GM20431 (cell line): ENCODE data around the gene SLC9C1.
"Not testable (repeated sequence)": the region's sequence is repeated elsewhere in the genome, so short reads cannot be mapped to it uniquely, and the experiment has no call there.

Experiments used
- in situ Hi-C: fragments of 300-500 bp; cut with MseI, MboI; formaldehyde crosslinking; loops from one replicate; pipeline ENCODE4 v1.15.0; 2020; ENCODE audit warnings: low sequenced_read_pairs; ENCODE audit not compliant: unreplicated experiment

Gene SLC9C1

DNA sequence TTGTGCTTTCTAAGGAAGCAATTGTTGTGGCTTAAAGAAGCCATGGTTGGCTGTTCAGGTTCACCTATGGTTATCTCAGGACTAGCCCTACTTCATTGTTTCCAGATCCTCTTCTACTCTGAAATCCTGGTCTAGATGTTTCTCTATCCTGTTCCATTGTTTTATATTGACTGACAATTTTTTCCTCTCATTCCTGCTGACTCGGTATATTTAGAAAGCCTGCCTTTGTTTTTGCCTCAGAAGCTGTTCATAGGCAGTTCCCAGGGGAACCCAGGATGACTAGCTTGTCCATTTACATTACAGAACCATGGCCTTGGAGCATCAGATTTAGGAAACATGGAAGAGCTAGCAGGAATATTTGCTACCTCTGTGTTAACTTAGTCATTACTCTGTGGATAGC lies 64.0 kb downstream of the SLC9C1 start:
- in situ Hi-C loops, result no loop called here

DNA sequence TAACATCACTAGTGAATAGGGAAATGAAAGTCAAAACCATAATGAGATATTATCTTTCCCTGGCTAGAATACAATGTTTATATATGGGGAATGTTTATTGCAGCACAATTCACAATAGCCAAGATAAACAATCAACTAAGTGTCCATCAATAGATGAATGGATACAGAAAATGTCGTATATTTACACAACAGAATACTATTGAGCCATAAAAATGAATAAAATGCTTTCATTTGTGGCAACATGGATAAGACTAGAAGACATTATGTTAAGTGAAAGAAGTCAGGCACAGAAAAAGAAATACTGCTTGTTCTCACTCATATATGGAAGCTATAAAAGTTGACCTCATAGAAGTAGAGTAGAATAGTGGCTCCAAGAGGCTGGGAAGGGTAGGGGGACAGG lies 65.2 kb downstream of the SLC9C1 start:
- in situ Hi-C loops, result no loop called here

DNA sequence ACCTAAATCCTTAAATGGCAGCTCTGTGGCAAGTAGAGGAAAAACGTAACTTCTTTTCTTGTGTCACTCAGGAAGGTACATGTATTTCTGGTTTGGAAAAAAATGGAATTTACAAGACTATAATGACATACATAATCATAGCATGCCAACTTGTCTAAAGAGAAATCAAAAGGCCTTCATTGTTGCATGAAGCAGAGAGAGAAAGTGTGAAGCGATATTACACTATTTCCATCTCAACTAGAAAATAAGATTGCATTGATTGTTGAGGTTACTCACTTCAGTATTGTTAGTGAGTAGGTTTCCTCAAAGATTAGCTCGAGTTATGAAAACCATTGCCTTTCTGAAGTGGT lies 93.7 kb downstream of the SLC9C1 start:
- in situ Hi-C loops, result no loop called here

DNA sequence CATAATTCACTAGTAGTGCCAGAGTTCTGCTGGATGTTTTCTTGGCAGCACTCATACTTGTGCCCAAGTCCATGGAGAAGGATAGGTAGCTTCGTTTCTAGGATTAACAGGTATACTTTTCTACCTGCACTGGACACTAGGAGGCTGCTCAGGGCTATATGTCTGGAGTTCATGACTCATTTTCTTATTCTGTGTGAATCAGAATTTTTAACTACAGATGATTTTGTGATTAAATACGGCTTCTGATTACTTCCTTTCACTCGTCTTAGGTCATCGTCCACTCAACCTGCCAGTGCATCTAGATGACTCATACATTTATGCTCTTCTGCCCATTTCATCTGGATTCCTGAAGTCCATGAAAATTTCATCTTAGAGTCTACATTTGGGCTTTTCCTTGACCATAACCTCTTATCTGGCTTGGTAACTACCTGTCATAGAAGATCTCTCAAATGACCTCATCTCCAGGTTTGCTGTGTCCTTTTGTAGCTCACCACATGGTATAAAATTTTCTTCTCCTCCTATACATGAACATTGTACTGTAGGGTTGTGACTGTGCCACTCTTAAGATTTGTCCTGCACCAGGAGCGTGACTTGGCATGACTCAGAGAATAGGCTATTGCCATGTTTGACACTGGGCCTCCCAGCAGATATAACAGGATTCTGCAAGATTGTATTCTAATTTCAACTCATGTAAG lies 94.2 kb downstream of the SLC9C1 start:
- in situ Hi-C loops, result no loop called here

DNA sequence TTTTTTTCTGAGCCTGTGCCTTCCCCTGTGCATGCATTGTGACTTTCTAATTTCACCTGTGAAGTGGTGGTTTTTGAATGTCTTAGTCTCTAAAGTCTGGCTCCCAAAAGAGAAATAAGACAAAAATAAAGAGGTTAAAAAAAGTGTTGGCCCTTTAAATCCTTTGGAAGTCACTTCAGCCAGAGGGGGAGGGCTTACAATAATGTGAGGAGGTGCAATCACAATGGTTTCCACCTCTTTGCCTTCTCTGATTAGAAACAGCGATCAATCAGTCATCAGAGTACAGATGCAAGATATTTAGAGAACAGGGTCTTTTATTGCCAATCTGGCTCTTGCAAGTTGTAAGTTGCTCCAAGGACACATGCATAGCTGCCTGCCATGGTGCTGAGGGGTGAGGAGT lies 96.9 kb downstream of the SLC9C1 start:
- in situ Hi-C loops, result no loop called here

DNA sequence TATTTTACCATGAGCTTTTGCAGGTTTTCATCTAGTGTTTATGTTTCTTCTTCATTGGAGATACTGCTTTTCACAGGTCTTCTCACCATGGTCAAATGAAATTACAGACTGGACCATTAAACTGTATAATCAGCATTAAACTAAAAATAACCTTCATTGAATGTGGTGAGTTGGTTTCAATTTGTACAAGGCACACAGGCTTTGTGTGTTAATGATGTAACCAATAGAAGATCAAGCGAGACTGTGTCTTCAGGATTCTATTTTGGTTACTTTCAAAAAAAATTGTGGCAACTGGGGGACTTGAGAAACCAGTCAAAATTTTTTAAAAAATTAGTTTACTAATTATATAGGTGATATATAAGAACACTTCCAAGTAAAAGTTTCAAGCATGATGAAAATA lies 106.7 kb downstream of the SLC9C1 start:
- in situ Hi-C loops, result no loop called here

DNA sequence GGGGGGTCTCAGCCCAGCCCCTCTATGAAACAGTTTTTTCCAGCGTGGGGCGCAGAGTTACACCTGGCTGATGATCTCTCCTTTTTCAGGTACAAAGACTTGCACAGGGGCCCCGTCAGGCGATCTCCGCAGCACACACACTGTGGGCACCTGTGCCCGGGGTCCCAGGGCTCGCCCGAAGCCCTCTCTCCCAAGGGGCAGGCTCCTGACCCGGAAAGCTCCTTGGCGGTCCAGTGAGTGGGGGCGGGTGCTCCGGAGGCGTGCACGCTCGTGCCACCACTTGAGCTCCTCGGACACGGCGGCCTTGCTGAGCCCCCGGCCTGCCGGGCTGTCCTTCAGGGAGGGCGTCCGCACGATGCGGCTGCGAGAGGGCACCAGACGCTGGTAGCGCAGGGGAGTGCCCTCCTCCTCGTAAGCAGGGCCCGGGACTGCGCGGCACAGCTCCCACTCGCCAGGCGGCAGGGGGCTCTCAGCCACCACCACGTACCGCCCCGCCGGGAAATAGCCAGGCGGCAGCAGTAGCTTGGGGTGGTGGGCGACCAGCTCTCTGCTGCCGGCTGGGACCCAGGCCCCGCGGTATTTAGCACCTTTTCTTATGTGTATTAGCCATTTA lies 108.5 kb downstream of the SLC9C1 start:
- in situ Hi-C loops, result not testable (repeated sequence)

DNA sequence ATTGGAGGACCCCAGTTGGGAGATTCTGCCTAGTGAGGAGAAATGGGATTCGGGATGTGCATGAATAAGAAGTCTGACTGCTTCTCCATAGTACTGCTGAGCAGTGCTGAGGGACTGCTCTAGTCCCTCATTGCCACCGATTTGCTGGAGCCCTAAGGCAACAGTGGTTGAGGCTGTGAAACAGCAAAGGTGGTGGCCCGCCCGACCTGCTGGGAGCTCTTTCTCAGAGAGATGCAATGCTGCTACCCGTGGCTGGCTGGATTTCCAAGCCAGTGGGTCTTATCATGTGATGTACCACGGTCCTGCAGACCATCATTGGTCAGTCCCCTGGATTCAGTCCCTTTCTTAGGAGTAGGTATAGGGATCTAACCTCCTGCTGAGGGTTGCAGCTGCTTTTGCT lies 118.4 kb downstream of the SLC9C1 start:
- in situ Hi-C loops, result no loop called here

DNA sequence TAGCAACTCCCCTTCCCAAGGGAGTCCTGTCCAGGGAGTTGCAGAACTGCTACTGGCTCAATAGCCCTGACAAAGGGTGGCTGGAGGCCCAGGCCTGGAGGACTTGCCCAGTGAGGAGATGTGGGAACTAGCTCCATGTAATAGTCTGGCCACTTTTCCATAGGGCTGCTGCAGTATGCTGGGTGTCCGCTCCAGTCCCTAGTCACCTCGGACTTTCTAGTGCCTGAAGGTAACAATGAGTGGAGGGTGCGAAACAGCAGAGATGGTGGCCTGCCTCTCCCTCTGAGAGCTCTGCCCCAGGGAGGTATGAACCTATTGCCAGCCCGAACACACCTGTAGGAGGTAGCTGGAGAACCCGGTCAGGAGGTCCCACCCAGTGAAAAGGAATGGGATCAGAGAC lies 119.0 kb downstream of the SLC9C1 start:
- in situ Hi-C loops, result no loop called here

DNA sequence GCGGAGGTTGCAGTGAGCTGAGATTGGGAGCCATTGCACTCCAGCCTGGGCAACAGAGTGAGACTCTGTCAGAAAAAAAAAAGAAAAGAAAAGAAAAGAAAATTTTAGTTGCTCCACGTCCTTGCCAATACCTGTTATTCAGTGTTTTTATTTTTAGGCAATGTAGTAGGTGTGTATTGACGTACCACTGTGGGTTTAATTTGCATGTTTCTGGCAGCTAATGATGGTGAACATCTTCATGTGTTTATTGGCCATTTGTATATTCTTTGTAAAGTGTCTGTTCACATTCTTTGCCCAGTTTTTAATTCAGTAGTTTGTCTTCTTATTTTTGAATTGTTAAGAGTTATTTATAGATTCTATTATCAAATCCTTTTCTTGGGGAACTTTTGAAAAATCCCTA lies 122.9 kb downstream of the SLC9C1 start:
- in situ Hi-C loops, result no loop called here

DNA sequence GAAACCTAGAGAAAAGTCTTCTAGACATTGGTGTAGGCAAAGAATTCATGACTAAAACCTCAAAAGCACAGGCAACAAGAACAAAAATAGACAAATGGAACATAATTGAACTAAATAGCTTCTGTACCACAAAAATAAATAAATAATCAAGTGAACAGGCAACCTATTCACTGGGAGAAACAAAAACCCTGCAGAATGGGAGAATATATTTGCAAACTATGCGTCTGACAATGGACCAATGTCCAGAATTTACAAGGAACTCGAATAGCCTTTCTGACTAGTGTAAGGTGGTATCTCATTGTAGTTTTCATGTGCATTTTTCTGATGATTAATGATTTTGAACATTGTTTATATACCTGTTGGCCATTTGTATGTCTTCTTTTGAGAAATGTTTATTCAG lies 124.0 kb downstream of the SLC9C1 start:
- in situ Hi-C loops, result no loop called here

DNA sequence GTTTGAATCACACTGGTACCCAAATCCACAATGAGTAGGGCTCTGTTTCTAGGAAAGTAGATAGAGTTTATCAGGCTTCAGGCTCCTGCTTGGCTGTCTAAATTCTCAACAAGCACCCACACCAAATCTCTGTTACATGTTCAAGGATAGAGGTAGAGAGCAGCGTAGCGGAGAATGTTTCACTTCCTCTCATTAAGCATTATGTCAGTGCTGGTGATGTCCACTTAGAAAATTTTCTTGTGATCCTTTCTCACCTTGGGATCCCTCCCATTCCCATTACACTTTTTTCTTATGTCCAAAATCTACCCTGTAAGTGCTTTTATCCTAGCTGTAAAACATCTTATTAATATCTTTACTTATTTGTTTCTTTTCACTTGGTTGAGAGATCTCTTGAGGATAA lies 126.3 kb downstream of the SLC9C1 start:
- in situ Hi-C loops, result no loop called here

DNA sequence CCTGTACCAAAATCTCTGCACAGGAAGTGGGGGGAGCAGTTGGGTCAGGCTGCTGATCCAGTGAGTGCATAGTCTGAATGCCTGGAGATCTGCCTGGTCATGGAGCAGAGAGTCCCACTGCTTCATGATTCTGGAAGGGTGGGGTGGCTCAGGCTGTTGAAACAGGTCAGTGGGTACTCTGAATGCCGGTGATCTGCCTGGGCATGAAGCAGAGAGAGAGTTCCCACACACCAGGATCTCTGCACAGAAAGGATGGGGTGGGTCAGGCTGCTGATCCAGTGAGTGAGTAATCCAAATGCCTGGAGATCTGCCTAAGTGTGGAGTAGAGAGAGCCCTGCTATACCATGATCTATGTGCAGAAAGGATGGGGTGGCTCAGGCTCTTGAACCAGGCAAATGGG lies 144.9 kb downstream of the SLC9C1 start:
- in situ Hi-C loops, result loop anchor here (25.0 kb wide), 1 partner anchor 388 kb away; no protein-coding TSS in a partner anchor

DNA sequence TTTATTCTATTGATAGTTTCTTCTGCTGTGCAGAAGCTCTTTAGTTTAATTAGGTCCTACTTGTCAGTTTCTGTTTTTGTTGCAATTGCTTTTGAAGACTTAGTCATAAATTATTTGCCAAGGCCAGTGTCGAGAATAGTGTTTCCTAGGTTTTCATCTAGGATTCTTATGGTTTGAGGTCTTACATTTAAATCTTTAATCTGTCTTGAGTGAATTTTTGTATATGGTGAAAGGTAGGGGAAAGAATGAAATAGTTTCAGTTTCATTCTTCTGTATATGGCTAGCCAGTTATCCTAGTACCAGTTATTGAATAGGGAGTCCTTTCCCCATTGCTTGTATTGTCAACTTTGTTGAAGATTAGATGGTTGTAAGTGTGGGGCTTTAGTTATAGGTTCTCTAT lies 150.3 kb downstream of the SLC9C1 start:
- in situ Hi-C loops, result loop anchor here (25.0 kb wide), 1 partner anchor 394 kb away; no protein-coding TSS in a partner anchor

DNA sequence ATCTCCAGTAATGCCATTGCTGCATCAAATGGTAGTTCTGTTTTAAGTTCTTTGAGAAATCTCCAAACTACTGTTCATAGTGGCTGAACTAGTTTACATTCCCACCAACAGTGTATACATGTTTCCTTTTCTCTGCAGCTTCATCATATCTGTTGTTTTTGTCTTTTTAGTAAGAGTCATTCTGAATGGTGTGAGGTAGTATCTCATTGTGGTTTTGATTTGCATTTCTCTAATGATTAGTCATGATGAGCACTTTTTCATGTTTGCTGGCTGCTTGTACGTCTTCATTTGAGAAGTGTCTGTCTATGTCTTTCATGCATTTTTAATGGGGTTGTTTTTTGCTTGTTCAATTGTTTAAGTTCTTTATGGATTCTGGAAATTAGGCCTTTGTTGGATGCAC lies 150.8 kb downstream of the SLC9C1 start:
- in situ Hi-C loops, result loop anchor here (25.0 kb wide), 1 partner anchor 394 kb away; no protein-coding TSS in a partner anchor

DNA sequence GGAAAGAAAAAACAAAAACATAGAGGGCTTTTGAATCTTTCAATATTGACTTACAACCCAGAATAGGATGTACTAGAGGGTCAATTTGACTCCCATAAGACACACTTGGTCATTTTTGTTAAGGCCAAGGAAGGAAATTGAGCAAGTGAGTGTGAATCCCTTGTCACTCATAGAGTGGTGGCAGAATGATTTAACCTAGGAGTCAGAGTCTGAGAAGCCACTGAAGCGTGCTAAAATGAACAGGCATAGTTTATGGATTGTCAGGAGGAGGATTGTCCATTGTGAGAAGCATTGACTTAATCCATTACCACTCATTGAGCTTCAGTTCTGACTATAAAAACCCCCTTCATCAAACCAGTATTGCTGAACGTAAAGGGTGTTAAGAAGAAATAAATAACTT lies 152.7 kb downstream of the SLC9C1 start:
- in situ Hi-C loops, result loop anchor here (25.0 kb wide), 1 partner anchor 396 kb away; no protein-coding TSS in a partner anchor

DNA sequence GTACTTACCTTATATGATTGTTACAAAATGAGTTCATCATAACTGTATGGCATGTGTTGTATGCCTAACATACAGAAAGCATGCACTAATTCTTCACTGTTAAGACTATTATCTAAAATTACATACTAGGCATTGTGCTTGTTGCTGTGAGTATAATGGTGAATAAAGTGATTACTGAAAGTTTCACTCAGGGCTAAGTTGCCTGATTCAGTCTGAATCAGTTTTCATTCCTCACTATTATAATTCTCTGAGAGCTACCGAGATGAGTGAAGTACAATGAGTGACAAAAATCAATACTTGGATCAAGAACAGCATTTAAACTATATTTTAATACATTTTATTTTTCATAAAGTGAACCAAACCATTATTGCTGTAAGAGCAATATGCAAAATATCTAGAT lies 153.4 kb downstream of the SLC9C1 start:
- in situ Hi-C loops, result loop anchor here (25.0 kb wide), 1 partner anchor 397 kb away; no protein-coding TSS in a partner anchor

DNA sequence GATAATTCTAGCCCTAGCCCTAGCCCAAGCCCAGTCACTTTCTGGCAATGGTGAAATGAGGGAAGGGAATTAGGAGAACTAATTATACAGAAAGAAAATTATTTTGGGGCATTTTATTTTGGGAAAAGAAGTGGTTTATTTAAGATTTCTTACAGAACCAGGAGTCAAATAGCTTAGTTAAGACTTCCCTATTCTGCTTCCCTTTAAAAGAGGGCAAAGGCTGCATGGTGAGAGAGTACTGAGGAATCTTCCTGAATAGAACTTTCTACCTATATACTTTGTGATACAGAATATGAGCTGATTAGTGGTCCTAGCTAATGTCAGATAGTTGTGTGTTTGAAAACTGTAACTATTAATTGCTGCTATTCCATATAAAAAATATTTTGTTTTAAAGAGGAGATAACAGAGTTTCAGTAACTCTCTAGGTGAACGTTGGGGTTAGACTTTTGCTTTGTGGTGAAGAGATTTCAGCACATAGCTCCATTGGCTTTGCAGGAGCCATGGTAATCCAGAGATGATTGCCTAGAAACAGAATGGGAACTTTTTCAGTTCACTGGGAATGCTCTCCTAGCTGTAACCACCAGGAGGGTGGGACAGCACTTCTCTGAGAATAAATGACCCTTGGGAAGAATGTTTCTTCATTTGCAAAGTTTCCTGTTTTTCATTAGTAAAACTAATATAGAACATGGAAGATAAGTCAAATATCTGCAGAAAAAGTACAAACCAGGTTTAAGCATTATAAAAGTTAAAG lies 155.6 kb downstream of the SLC9C1 start:
- in situ Hi-C loops, result loop anchor here (25.0 kb wide), 1 partner anchor 399 kb away; no protein-coding TSS in a partner anchor

DNA sequence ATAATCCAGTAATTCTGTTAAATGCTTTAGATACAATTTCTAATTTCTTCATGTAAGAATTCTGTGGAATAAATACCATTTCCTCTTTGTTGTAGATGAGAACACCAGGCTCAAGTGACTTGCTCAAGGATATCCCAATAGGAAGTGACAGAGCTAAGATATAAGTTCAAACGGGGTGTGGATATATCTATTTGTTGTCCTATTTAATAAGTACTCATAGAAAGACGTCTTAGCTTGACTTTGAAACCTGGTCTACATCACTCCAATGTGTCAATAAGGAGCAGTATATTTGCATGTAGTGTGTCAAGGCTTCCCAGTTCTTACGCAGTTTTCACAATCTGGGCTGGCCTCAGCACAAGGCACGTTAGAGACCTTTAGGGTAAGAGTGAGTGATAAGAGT lies 156.2 kb downstream of the SLC9C1 start:
- in situ Hi-C loops, result loop anchor here (25.0 kb wide), 1 partner anchor 400 kb away; no protein-coding TSS in a partner anchor

DNA sequence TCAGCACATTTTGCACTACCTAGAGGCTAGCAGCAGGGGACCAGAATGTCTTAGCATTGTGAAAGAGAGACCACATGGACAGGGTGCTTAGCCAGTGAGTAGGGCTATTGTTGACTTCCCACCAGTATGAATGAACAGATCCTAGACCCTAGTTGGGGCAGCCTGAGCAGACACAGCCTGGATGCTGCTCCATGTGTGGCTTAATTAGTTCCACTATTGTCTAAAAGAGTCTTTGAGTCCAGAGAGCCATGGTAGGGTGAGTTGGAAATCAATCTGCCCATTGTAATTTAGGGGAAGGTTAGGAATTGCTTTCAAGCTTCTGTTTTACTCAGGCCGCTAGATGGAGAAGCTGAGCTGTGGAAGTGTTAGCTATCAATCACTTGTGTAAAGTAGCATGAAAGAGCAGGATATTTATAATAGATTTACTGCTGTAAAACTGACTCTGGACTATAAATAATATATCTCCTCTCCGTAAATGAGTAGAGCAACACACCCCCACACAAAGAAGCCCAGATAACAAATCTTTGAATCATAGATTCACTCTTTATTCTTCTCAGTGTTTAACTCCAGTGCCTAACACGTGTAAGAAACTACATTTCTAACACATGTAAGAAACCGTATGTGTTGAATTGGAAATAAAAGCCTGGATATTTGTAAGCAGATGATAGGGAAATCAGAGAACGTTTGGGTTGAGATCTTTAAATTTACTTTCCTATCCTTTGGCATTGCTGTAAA lies 156.9 kb downstream of the SLC9C1 start:
- in situ Hi-C loops, result loop anchor here (25.0 kb wide), 1 partner anchor 400 kb away; no protein-coding TSS in a partner anchor
